HepG2 (cell line): Measurements from ENCODE around the gene TFG. TPM values are rescaled to one million over a fixed set of nuclear protein-coding genes. Genes with fewer than 3 reads are reported as not detected.

Experiments used
- ATAC-seq: fragments of 200-7000 bp; cut with Tn5 transposase; 3 replicates; pipeline ENCODE4 v1.9.1; 2020; ENCODE audit warnings: mild to moderate bottlenecking, moderate library complexity
- BruUV-seq: library from RNA; stranded (reverse); fragments of 400-500 nt; replicated peaks from 2 replicates; lab custom pipeline; 2021; lab: Mats Ljungman, UMichigan
- CTCF ChIA-PET: fragments of 300-600 bp; formaldehyde crosslinking; extraction: SDS; loops from one replicate; lab custom pipeline; 2021; ENCODE audit warnings: low total read pairs, inconsistent platforms, low intra/inter-chr PET ratio; lab: Yijun Ruan, JAX
- POLR2A ChIA-PET: fragments of 350-600 bp; sonication (Branson Sonifier 250); formaldehyde crosslinking; loops from one replicate; lab custom pipeline; 2020; ENCODE audit warnings: antibody characterized with exemption, inconsistent platforms; lab: Yijun Ruan, JAX
- DNase-seq: peaks from one replicate; pipeline ENCODE4 v3.0.0-alpha.2; 2015; ENCODE audit warnings: low spot score
- FAIRE-seq: peaks from 3 replicates; lab custom pipeline; 2011; peaks lifted over from hg19 to GRCh38; lab: Jason Lieb, UNC
- H2AFZ ChIP-seq: one replicate; pipeline ENCODE4 v1.6.1; 2011; ENCODE audit warnings: low read length, inconsistent platforms
- H3K27ac ChIP-seq: fragments of 300-600 bp; 3 replicates; pipeline ENCODE4 v1.8.0; 2011; ENCODE audit warnings: mixed run types, mild to moderate bottlenecking, mixed read lengths, low read length, inconsistent platforms; ENCODE audit not compliant: insufficient read depth; ENCODE audit errors: extremely low read length
- H3K27me3 ChIP-seq, 2 experiments: fragments of 200-600 bp in 1 of 2; 2 replicates in 1 of 2; 3 replicates in 1 of 2; pipeline versions ENCODE4 v1.6.0 to v1.8.0; 2011; ENCODE audit warnings: low read length in 2 of 2, mild to moderate bottlenecking in 2 of 2, moderate library complexity in 2 of 2, inconsistent platforms in 1 of 2; ENCODE audit not compliant: insufficient read depth in 2 of 2, control insufficient read depth in 1 of 2
- H3K36me3 ChIP-seq, 2 experiments: fragments of 200-600 bp in 1 of 2; replicated peaks in 1 of 2; 2 replicates in 1 of 2; 3 replicates in 1 of 2; pipeline versions ENCODE4 v1.5.1 to v1.8.0; 2011; ENCODE audit warnings: low read length in 2 of 2, inconsistent platforms in 1 of 2; ENCODE audit not compliant: insufficient read depth in 2 of 2, control insufficient read depth in 1 of 2
- H3K4me1 ChIP-seq: 2 replicates; pipeline ENCODE4 v1.5.1; 2012; ENCODE audit warnings: low read length, inconsistent platforms; ENCODE audit not compliant: insufficient read depth
- H3K4me2 ChIP-seq: 2 replicates; pipeline ENCODE4 v1.6.0; 2011; ENCODE audit warnings: low read depth, low read length, inconsistent platforms
- H3K4me3 ChIP-seq, 3 experiments: fragments of 200-600 bp in 1 of 3; sonication (generic), shearing (Covaris generic) in 1 of 3; replicated peaks in 1 of 3; 2 replicates each; pipeline ENCODE4 v1.5.1; 2011 to 2016; ENCODE audit warnings: low read length in 3 of 3, inconsistent platforms in 2 of 3, low read depth in 2 of 3, mild to moderate bottlenecking in 2 of 3, control low read depth in 1 of 3, mixed read lengths in 1 of 3; ENCODE audit not compliant: insufficient read depth in 1 of 3
- H3K79me2 ChIP-seq: one replicate; pipeline ENCODE4 v1.6.1; 2011; ENCODE audit warnings: low read length, inconsistent platforms; ENCODE audit not compliant: insufficient read depth
- H3K9ac ChIP-seq: 2 replicates; pipeline ENCODE4 v1.6.0; 2011; ENCODE audit warnings: mild to moderate bottlenecking, low read depth, low read length, inconsistent platforms; ENCODE audit not compliant: insufficient read depth
- H3K9me3 ChIP-seq: 2 replicates; pipeline ENCODE4 v1.5.1; 2012; ENCODE audit warnings: mild to moderate bottlenecking, low read length
- H4K20me1 ChIP-seq: 2 replicates; pipeline ENCODE4 v1.6.0; 2011; ENCODE audit warnings: inconsistent platforms, mild to moderate bottlenecking, low read length, moderate library complexity; ENCODE audit not compliant: insufficient read depth
- ARHGAP35 ChIP-seq: sonication (generic); formaldehyde crosslinking; IDR thresholded peaks from 2 replicates; pipeline ENCODE4 v1.9.0; 2022; ENCODE audit warnings: mild to moderate bottlenecking, inconsistent platforms, moderate library complexity, missing genetic modification reagents, borderline replicate concordance
- ARID2 ChIP-seq: sonication (generic); formaldehyde crosslinking; IDR thresholded peaks from 2 replicates; pipeline ENCODE4 v1.8.1; 2022; ENCODE audit warnings: mild to moderate bottlenecking, missing genetic modification reagents, borderline replicate concordance
- CEBPB ChIP-seq: IDR thresholded peaks from 2 replicates; pipeline ENCODE4 v1.6.1; 2011; ENCODE audit warnings: low read depth, low read length, improper control_type of control experiment, borderline replicate concordance
- GABPB1 ChIP-seq: IDR thresholded peaks from 2 replicates; pipeline ENCODE4 v1.6.1; 2016; ENCODE audit warnings: mild to moderate bottlenecking, missing genetic modification reagents, moderate library complexity, missing compliant biosample characterization
- GTF2F1 ChIP-seq: fragments of 150-350 bp; IDR thresholded peaks from 2 replicates; pipeline ENCODE4 v1.6.1; 2014; ENCODE audit warnings: low read length
- JARID2 ChIP-seq: sonication (generic); formaldehyde crosslinking; IDR thresholded peaks from 2 replicates; pipeline ENCODE4 v1.8.1; 2023; ENCODE audit warnings: missing genetic modification reagents, inconsistent platforms; ENCODE audit not compliant: insufficient replicate concordance
- MAFF ChIP-seq: IDR thresholded peaks from 2 replicates; pipeline ENCODE4 v1.6.1; 2011; ENCODE audit warnings: low read depth, low read length, improper control_type of control experiment
- NPAS2 ChIP-seq: sonication (generic); formaldehyde crosslinking; IDR thresholded peaks from 2 replicates; pipeline ENCODE4 v1.8.0; 2022; ENCODE audit warnings: mild to moderate bottlenecking, missing genetic modification reagents, borderline replicate concordance
- NR2F1 ChIP-seq, 2 experiments: fragments of 450-650 bp in 1 of 2; formaldehyde crosslinking in 1 of 2; IDR thresholded peaks; 2 replicates each; pipeline versions ENCODE4 v1.5.0 to v1.6.1; 2016 to 2020; ENCODE audit warnings: mild to moderate bottlenecking in 1 of 2, missing compliant biosample characterization in 1 of 2, missing genetic modification reagents in 1 of 2, moderate library complexity in 1 of 2
- RFXAP ChIP-seq: sonication (generic); formaldehyde crosslinking; IDR thresholded peaks from 2 replicates; pipeline ENCODE4 v1.4.0; 2020; ENCODE audit warnings: missing genetic modification reagents, borderline replicate concordance
- TBP ChIP-seq: sonication (generic); formaldehyde crosslinking; IDR thresholded peaks from 2 replicates; pipeline ENCODE4 v1.5.0; 2020; ENCODE audit warnings: missing genetic modification reagents
- TBX2 ChIP-seq: sonication (generic); formaldehyde crosslinking; IDR thresholded peaks from 2 replicates; pipeline ENCODE4 v1.5.0; 2020; ENCODE audit warnings: missing genetic modification reagents, mild to moderate bottlenecking, borderline replicate concordance
- TMF1 ChIP-seq: sonication (generic); formaldehyde crosslinking; IDR thresholded peaks from 2 replicates; pipeline ENCODE4 v1.8.1; 2022; ENCODE audit warnings: low read depth, missing genetic modification reagents
- ZNF331 ChIP-seq: sonication (generic); formaldehyde crosslinking; IDR thresholded peaks from 2 replicates; pipeline ENCODE4 v1.4.0; 2020; ENCODE audit warnings: missing genetic modification reagents
- ZNF367 ChIP-seq: sonication (generic); formaldehyde crosslinking; IDR thresholded peaks from 2 replicates; pipeline ENCODE4 v1.4.0; 2020; ENCODE audit warnings: missing genetic modification reagents, borderline replicate concordance
- ZNF383 ChIP-seq: sonication (generic); formaldehyde crosslinking; IDR thresholded peaks from 2 replicates; pipeline ENCODE4 v1.4.0; 2020; ENCODE audit warnings: missing genetic modification reagents, mild to moderate bottlenecking, borderline replicate concordance
- ZNF83 ChIP-seq: sonication (generic); formaldehyde crosslinking; IDR thresholded peaks from 2 replicates; pipeline ENCODE4 v1.4.0; 2020; ENCODE audit warnings: missing genetic modification reagents, mild to moderate bottlenecking, borderline replicate concordance
- WGBS: methylation state at CpG from one replicate; pipeline ENCODE4 v1.1.6; 2017; ENCODE audit warnings: low lambda C conversion rate; 5-methylcytosine and 5-hydroxymethylcytosine counted together
- in situ Hi-C: cut with HindIII; loops from 2 replicates; pipeline ENCODE4 v1.10.0; 2017; ENCODE audit warnings: low pct_unique_long_range_greater_than_20kb; ENCODE audit not compliant: extremely low pct_ligation_motif_present
- intact Hi-C: fragments of 100-400 bp; cut with micrococcal nuclease; formaldehyde crosslinking; loops from one replicate; pipeline ENCODE4 v1.10.0; 2022; ENCODE audit not compliant: unreplicated experiment
- polyA plus RNA-seq, 8 experiments: library from polyadenylated mRNA; depleted of rRNA in 3 of 8; stranded (reverse) in 7 of 8; unstranded in 1 of 8; fragments of >200 nt; fragmentation: Illumina TruSeq in 4 of 8; extraction: Trizol in 4 of 8; gene quantifications; 2 replicates each; pipeline versions ENCODE4 v1.2.1 to v1.2.3, GENCODE V29; 2011 to 2016; ENCODE audit warnings: low read depth in 4 of 8, missing spikeins in 1 of 8, mixed read lengths in 1 of 8; ENCODE audit not compliant: insufficient read depth in 1 of 8
- total RNA-seq, 5 experiments: library from RNA; depleted of rRNA; stranded (reverse); fragments of >200 nt; fragmentation: Illumina TruSeq; extraction: Trizol; gene quantifications; 2 replicates each; pipeline ENCODE4 v1.2.3, GENCODE V29; 2016; ENCODE audit warnings: low read depth in 1 of 5
- TF ChIP-seq, protein P1 (sequence below): sonication (generic); formaldehyde crosslinking; IDR thresholded peaks from 2 replicates; pipeline ENCODE4; 2020; ENCODE audit warnings: missing genetic modification reagents, mild to moderate bottlenecking, borderline replicate concordance
- TF ChIP-seq, protein P2 (sequence below): IDR thresholded peaks from 2 replicates; pipeline ENCODE4 v1.6.1; 2016; ENCODE audit warnings: missing biosample characterization, missing genetic modification reagents, low read depth
- TF ChIP-seq, protein P3 (sequence below): sonication (generic); formaldehyde crosslinking; IDR thresholded peaks from 2 replicates; pipeline ENCODE4 v1.8.0; 2022; ENCODE audit warnings: low read depth, missing genetic modification reagents

TFG gene
- total and polyA plus RNA-seq, 2 of the 13 experiments (the other 11 are each of a cell fraction or from before 2014, with no cell fraction given): 53.6 to 71.7 TPM

DNA sequence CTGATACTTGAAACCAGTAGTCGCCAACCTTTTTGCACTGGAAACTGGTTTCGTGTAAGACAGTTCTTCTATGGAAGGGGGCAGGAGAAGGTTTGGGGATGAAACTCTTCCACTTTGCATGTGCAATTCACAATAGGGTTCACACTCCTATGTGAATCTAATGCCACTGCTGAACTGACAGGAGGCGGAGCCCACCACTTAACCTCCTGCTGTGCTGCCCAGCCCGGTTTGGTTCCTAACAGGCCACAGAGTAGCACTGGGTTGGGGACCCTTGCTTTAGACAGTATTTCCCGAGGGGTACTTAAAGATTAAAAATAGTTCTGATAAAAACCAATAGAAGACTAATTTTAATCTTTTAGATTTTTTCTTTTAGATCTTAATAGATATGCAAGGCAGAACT lies 11.1 kb downstream of the TFG start:
- Histone ChIP-seq H3K27me3 (no peaks in the 10 kb centered on the region), H2AFZ (no peak overlapping the region), H3K36me3 (peaks cover 4 to 60% of the 10 kb centered on the region in 2 experiments), H3K27ac (no peak overlapping the region), H3K4me1 (peaks cover 27% of the 10 kb centered on the region), H3K4me2 (no peak overlapping the region), H3K9ac (no peak overlapping the region), H3K79me2 (peaks cover 51% of the 10 kb centered on the region), H3K9me3 (no peaks in the 10 kb centered on the region), H3K4me3 (no peak overlapping the region), H4K20me1 (peaks cover 29% of the 10 kb centered on the region)
- ChIA-PET POLR2A (no interaction called here), CTCF (no interaction called here)
- BruUV-seq: no TSS peak
- in situ Hi-C loops: loop anchor here (25.0 kb wide), 3 partner anchors 108 to 908 kb away; partner anchors contain the start of genes ADGRG7 and CMSS1
- intact Hi-C loops: no loop called here
- FAIRE-seq (no peak), DNase-seq (no peak), ATAC-seq (no peak)
- 93% methylated on average over 5 of the region's 5 CpGs for WGBS
- TF ChIP-seq, protein P1, sequence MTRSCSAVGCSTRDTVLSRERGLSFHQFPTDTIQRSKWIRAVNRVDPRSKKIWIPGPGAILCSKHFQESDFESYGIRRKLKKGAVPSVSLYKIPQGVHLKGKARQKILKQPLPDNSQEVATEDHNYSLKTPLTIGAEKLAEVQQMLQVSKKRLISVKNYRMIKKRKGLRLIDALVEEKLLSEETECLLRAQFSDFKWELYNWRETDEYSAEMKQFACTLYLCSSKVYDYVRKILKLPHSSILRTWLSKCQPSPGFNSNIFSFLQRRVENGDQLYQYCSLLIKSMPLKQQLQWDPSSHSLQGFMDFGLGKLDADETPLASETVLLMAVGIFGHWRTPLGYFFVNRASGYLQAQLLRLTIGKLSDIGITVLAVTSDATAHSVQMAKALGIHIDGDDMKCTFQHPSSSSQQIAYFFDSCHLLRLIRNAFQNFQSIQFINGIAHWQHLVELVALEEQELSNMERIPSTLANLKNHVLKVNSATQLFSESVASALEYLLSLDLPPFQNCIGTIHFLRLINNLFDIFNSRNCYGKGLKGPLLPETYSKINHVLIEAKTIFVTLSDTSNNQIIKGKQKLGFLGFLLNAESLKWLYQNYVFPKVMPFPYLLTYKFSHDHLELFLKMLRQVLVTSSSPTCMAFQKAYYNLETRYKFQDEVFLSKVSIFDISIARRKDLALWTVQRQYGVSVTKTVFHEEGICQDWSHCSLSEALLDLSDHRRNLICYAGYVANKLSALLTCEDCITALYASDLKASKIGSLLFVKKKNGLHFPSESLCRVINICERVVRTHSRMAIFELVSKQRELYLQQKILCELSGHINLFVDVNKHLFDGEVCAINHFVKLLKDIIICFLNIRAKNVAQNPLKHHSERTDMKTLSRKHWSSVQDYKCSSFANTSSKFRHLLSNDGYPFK (CRISPR knock-in tag): no peak
- TF ChIP-seq TBP (CRISPR knock-in tag) (no peak), NR2F1 (CRISPR knock-in tag; IDR thresholded peaks at IDR 0.05) (no peak), TMF1 (CRISPR knock-in tag) (no peak), CEBPB (no peak), ZNF383 (CRISPR knock-in tag) (no peak), GTF2F1 (no peak), RFXAP (CRISPR knock-in tag) (no peak), TBX2 (CRISPR knock-in tag) (no peak), MAFF (no peak), ZNF331 (no peak), ARID2 (CRISPR knock-in tag) (no peak), GABPB1 (CRISPR knock-in tag) (no peak), JARID2 (CRISPR knock-in tag) (no peak), ZNF83 (no peak), ZNF367 (CRISPR knock-in tag) (no peak), NPAS2 (CRISPR knock-in tag) (no peak), ARHGAP35 (no peak)
- TF ChIP-seq, protein P2, sequence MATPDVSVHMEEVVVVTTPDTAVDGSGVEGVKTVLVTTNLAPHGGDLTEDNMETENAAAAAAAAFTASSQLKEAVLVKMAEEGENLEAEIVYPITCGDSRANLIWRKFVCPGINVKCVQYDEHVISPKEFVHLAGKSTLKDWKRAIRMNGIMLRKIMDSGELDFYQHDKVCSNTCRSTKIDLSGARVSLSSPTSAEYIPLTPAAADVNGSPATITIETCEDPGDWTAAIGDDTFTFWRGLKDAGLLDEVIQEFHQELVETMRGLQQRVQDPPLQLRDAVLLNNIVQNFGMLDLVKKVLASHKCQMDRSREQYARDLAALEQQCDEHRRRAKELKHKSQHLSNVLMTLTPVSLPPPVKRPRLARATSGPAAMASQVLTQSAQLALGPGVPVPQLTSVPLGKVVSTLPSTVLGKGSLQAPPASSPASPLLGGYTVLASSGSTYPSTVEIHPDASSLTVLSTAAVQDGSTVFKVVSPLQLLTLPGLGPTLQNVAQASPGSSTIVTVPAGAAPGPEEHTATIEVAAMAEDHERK: no peak
- TF ChIP-seq, protein P3, sequence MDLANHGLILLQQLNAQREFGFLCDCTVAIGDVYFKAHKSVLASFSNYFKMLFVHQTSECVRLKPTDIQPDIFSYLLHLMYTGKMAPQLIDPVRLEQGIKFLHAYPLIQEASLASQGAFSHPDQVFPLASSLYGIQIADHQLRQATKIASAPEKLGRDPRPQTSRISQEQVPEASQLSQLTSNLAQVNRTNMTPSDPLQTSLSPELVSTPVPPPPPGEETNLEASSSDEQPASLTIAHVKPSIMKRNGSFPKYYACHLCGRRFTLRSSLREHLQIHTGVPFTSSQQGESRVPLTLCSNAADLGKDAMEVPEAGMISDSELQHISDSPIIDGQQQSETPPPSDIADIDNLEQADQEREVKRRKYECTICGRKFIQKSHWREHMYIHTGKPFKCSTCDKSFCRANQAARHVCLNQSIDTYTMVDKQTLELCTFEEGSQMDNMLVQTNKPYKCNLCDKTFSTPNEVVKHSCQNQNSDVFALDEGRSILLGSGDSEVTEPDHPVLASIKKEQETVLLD (CRISPR knock-in tag): no peak
